Renal pelvis (tissue), 4 donors: ENCODE results near the gene WARS2. TPM values are rescaled to one million over a fixed set of nuclear protein-coding genes. Genes with fewer than 3 reads are reported as not detected.

Experiments used
- DNase-seq: peaks from one replicate; pipeline ENCODE4 v3.0.0-alpha.2; 2013
- polyA plus RNA-seq, 3 donors: library from polyadenylated mRNA; unstranded; fragments of 120-200 nt; gene quantifications; one replicate each; pipeline ENCODE4 v1.2.1, GENCODE V29; 2013; ENCODE audit not compliant: insufficient read length in 3 of 3

Gene WARS2
- polyA plus RNA-seq, 3 donors: 19.5 to 23.0 (median 21.8) TPM

- DNase-seq: no peak
These were observed 154.6 kb downstream of the WARS2 start for GRCh38 chr1:118985640-118986554.

GRCh38 chr1:118984722-118985639, 155.5 kb downstream of the WARS2 start:
- DNase-seq: no peak

- no peak for DNase-seq
These were observed 156.2 kb downstream of the WARS2 start for GRCh38 chr1:118984086-118984721.

GRCh38 chr1:118983558-118984041, 156.9 kb downstream of the WARS2 start:
- DNase-seq: no peak

GRCh38 chr1:118982821-118983557, 157.5 kb downstream of the WARS2 start:
- no peak for DNase-seq

- no peak for DNase-seq
These were observed 158.2 kb downstream of the WARS2 start for GRCh38 chr1:118982266-118982665.

GRCh38 chr1:118981436-118981835, 159.0 kb downstream of the WARS2 start:
- DNase-seq: no peak

Other genes starting within 250 kb of the WARS2 start
- under 1 TPM; 0.13 to 0.36 (median 0.27) TPM for gene TBX15, start 152.3 kb downstream of the WARS2 start, polyA plus RNA-seq
- gene HAO2, start 228.1 kb upstream of the WARS2 start, polyA plus RNA-seq: 100 to 1,000 TPM; 107 to 128 (median 109) TPM